H9 (cell line): ENCODE data around the gene RPS6KA4. TPM values are rescaled to one million over a fixed set of nuclear protein-coding genes. Genes with fewer than 3 reads are reported as not detected.

Experiments used
- DNase-seq: peaks from one replicate; pipeline ENCODE4 v3.0.0-alpha.2; 2017
- H2AFZ ChIP-seq: one replicate; pipeline ENCODE4 v1.6.1; 2013; ENCODE audit warnings: mild to moderate bottlenecking, low read length, control low read depth, moderate library complexity
- H2AK5ac ChIP-seq: 2 replicates; pipeline ENCODE4 v1.6.1; 2013; ENCODE audit warnings: low read length, control low read depth, mixed read lengths; ENCODE audit not compliant: insufficient read length
- H2BK120ac ChIP-seq: one replicate; pipeline ENCODE4 v1.6.1; 2013; ENCODE audit warnings: low read depth, mild to moderate bottlenecking, low read length, control low read depth, inconsistent platforms; ENCODE audit not compliant: poor library complexity, severe bottlenecking
- H2BK12ac ChIP-seq: 2 replicates; pipeline ENCODE4 v1.6.1; 2013; ENCODE audit warnings: low read length, control low read depth, mixed read lengths, low read depth; ENCODE audit not compliant: insufficient read length
- H2BK15ac ChIP-seq: 2 replicates; pipeline ENCODE4 v1.6.1; 2013; ENCODE audit warnings: low read depth, low read length, control low read depth
- H2BK20ac ChIP-seq: one replicate; pipeline ENCODE4 v1.6.1; 2013; ENCODE audit warnings: low read depth, mild to moderate bottlenecking, low read length, control low read depth, inconsistent platforms; ENCODE audit not compliant: poor library complexity, severe bottlenecking
- H2BK5ac ChIP-seq: 2 replicates; pipeline ENCODE4 v1.6.1; 2013; ENCODE audit warnings: low read length, control low read depth, mixed read lengths; ENCODE audit not compliant: insufficient read length
- H3K14ac ChIP-seq: 2 replicates; pipeline ENCODE4 v1.6.1; 2013; ENCODE audit warnings: low read length, control low read depth; ENCODE audit not compliant: insufficient read depth
- H3K18ac ChIP-seq: 2 replicates; pipeline ENCODE4 v1.6.1; 2013; ENCODE audit warnings: low read depth, mild to moderate bottlenecking, mixed read lengths, low read length, control low read depth; ENCODE audit not compliant: insufficient read length
- H3K23ac ChIP-seq: 2 replicates; pipeline ENCODE4 v1.6.1; 2013; ENCODE audit warnings: low read length, control low read depth, mixed read lengths, low read depth; ENCODE audit not compliant: insufficient read length
- H3K23me2 ChIP-seq: 2 replicates; pipeline ENCODE4 v1.6.1; 2013; ENCODE audit warnings: low read depth, mild to moderate bottlenecking, mixed read lengths, low read length, control low read depth; ENCODE audit not compliant: insufficient read length, poor library complexity, severe bottlenecking
- H3K27ac ChIP-seq: 2 replicates; pipeline ENCODE4 v1.5.1; 2013; ENCODE audit warnings: low read length, control low read depth, mixed read lengths, low read depth; ENCODE audit not compliant: insufficient read length
- H3K27me3 ChIP-seq: 2 replicates; pipeline ENCODE4 v1.6.1; 2013; ENCODE audit warnings: low read length, control low read depth, inconsistent platforms; ENCODE audit not compliant: insufficient read depth
- H3K4ac ChIP-seq: 2 replicates; pipeline ENCODE4 v1.6.1; 2013; ENCODE audit warnings: low read depth, mild to moderate bottlenecking, control low read depth, inconsistent platforms, low read length, moderate library complexity
- H3K4me1 ChIP-seq: 2 replicates; pipeline ENCODE4 v1.6.1; 2013; ENCODE audit warnings: low read length, control low read depth, inconsistent platforms; ENCODE audit not compliant: insufficient read depth
- H3K4me2 ChIP-seq: 2 replicates; pipeline ENCODE4 v1.6.1; 2013; ENCODE audit warnings: low read length, control low read depth, mixed read lengths; ENCODE audit not compliant: insufficient read length, insufficient read depth
- H3K56ac ChIP-seq: 2 replicates; pipeline ENCODE4 v1.6.1; 2013; ENCODE audit warnings: low read depth, mild to moderate bottlenecking, mixed read lengths, low read length, control low read depth; ENCODE audit not compliant: insufficient read length
- H3K79me1 ChIP-seq: 2 replicates; pipeline ENCODE4 v1.6.1; 2013; ENCODE audit warnings: low read depth, mild to moderate bottlenecking, moderate library complexity, low read length, control low read depth, inconsistent platforms; ENCODE audit not compliant: insufficient read depth, poor library complexity, severe bottlenecking
- H3K79me2 ChIP-seq: 2 replicates; pipeline ENCODE4 v1.6.1; 2013; ENCODE audit warnings: low read length, control low read depth, inconsistent platforms; ENCODE audit not compliant: insufficient read depth
- H3K9ac ChIP-seq: 2 replicates; pipeline ENCODE4 v1.6.1; 2013; ENCODE audit warnings: low read length, control low read depth, mixed read lengths; ENCODE audit not compliant: insufficient read length; ENCODE audit errors: extremely low read depth
- H3K9me3 ChIP-seq: one replicate; pipeline ENCODE4 v1.6.1; 2013; ENCODE audit warnings: low read depth, low read length, inconsistent platforms; ENCODE audit not compliant: control insufficient read depth
- H3T11ph ChIP-seq: one replicate; pipeline ENCODE4 v1.6.1; 2013; ENCODE audit warnings: mild to moderate bottlenecking, low read length, control low read depth, inconsistent platforms
- H4K20me1 ChIP-seq: one replicate; pipeline ENCODE4 v1.6.1; 2013; ENCODE audit not compliant: control insufficient read depth, insufficient read length, insufficient read depth
- H4K5ac ChIP-seq: 2 replicates; pipeline ENCODE4 v1.6.1; 2013; ENCODE audit warnings: low read depth, mild to moderate bottlenecking, mixed read lengths, low read length, control low read depth; ENCODE audit not compliant: insufficient read length
- H4K8ac ChIP-seq: replicated peaks from 2 replicates; pipeline ENCODE4 v1.6.1; 2013; ENCODE audit warnings: low read length, control low read depth, mixed read lengths, low read depth; ENCODE audit not compliant: insufficient read length
- H4K91ac ChIP-seq: 2 replicates; pipeline ENCODE4 v1.6.1; 2013; ENCODE audit warnings: low read depth, mild to moderate bottlenecking, moderate library complexity, mixed read lengths, low read length, control low read depth; ENCODE audit not compliant: insufficient read length
- H3K27ac Mint-ChIP-seq, 3 experiments: 2 replicates in 2 of 3; 3 replicates in 1 of 3; pipeline ENCODE4 v1.8.0; 2020 to 2021; ENCODE audit warnings: mixed read lengths in 3 of 3, mild to moderate bottlenecking in 1 of 3, moderate library complexity in 1 of 3
- H3K27me3 Mint-ChIP-seq: 2 replicates; pipeline ENCODE4 v1.8.0; 2021; ENCODE audit warnings: low read depth, mild to moderate bottlenecking, moderate library complexity, mixed read lengths
- H3K36me3 Mint-ChIP-seq, 3 experiments: 2 replicates in 2 of 3; 3 replicates in 1 of 3; pipeline ENCODE4 v1.8.0; 2020 to 2021; ENCODE audit warnings: low read depth in 3 of 3, mixed read lengths in 3 of 3; ENCODE audit not compliant: insufficient read depth in 1 of 3
- H3K4me1 Mint-ChIP-seq, 2 experiments: 2 replicates each; pipeline ENCODE4 v1.8.0; 2020; ENCODE audit warnings: mixed read lengths in 2 of 2
- H3K4me3 Mint-ChIP-seq, 2 experiments: 2 replicates in 1 of 2; 3 replicates in 1 of 2; pipeline ENCODE4 v1.8.0; 2020 to 2021; ENCODE audit warnings: mild to moderate bottlenecking in 2 of 2, mixed read lengths in 2 of 2, moderate library complexity in 1 of 2
- H3K9me3 Mint-ChIP-seq, 2 experiments: 2 replicates in 1 of 2; 3 replicates in 1 of 2; pipeline ENCODE4 v1.8.0; 2020; ENCODE audit warnings: mild to moderate bottlenecking in 2 of 2, mixed read lengths in 2 of 2, moderate library complexity in 1 of 2
- WGBS: extraction: QIAGEN DNeasy Blood & Tissue Kit; methylation state at CpG from one replicate; pipeline ENCODE4 v1.1.7; 2013; ENCODE audit warnings: missing lambda C conversion rate, low lambda C conversion rate, mixed read lengths; ENCODE audit not compliant: insufficient read length; ENCODE audit errors: extremely low coverage; 5-methylcytosine and 5-hydroxymethylcytosine counted together
- total RNA-seq: library from RNA; stranded (reverse); gene quantifications from 2 replicates; pipeline ENCODE4 v1.2.1, GENCODE V29; 2021
- TF ChIP-seq, protein P1 (sequence below): fragments of 200-600 bp; sonication (generic); conservative IDR thresholded peaks from 3 replicates; pipeline ENCODE4 v1.8.0; 2021; ENCODE audit warnings: antibody characterized with exemption, mild to moderate bottlenecking

RPS6KA4 gene
- total RNA-seq, 1 experiment from 2014 or later = 10.8 TPM

DNA sequence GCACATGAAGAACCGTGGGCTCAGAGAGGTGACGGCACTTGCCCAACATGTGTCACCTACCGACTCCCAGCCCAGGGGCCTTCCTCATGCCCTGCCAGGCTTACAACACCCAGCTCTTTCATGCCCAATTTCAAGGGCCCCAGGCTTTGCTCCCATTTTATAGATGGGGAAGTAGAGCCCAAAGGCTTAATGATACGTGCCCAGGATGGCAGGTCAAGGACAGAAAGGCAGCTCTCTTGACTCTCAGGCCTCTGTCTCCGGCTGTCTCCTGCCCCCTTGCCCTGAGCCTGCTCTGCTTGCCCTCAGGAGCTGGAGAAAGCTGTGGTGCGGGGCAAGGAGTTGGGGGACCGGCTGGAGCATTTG, 10.0 kb upstream of the RPS6KA4 start:
- Histone ChIP-seq H3K23me2 (no peaks in the 10 kb centered on the region), H3K4me2 (no peak overlapping the region), H3K18ac (no peak overlapping the region), H3K4me1 (peaks cover 2% of the 10 kb centered on the region; the same call in 1 of the 2 replicates), H3K79me2 (no peaks in the 10 kb centered on the region), H3K27me3 (no peaks in the 10 kb centered on the region), H3K4ac (no peak overlapping the region), H2AFZ (no peak overlapping the region), H4K5ac (no peak overlapping the region), H4K20me1 (no peaks in the 10 kb centered on the region), H2BK15ac (no peak overlapping the region), H4K8ac (no peak overlapping the region), H3K23ac (no peak overlapping the region), H3K14ac (no peak overlapping the region), H3K79me1 (no peaks in the 10 kb centered on the region), H3K9me3 (no peaks in the 10 kb centered on the region), H3K9ac (no peak overlapping the region), H2BK12ac (no peak overlapping the region), H2AK5ac (no peak overlapping the region), H2BK5ac (no peak overlapping the region), H3T11ph (no peak overlapping the region), H3K27ac (no peak overlapping the region), H2BK20ac (no peak overlapping the region), H4K91ac (no peak overlapping the region), H2BK120ac (no peak overlapping the region), H3K56ac (no peak overlapping the region)
- H3K4me1 Mint-ChIP-seq = peaks cover 2 to 11% of the 10 kb centered on the region in 2 experiments; a peak in 3 of 4 replicates
- no CpG with 5 or more reads among the region's 7 CpGs for WGBS
- no peak overlapping the region; a peak in 1 of 5 replicates for H3K4me3 Mint-ChIP-seq
- H3K27me3 Mint-ChIP-seq = peaks cover 1% of the 10 kb centered on the region; the same call in 1 of the 2 replicates
- TF ChIP-seq, protein P1, sequence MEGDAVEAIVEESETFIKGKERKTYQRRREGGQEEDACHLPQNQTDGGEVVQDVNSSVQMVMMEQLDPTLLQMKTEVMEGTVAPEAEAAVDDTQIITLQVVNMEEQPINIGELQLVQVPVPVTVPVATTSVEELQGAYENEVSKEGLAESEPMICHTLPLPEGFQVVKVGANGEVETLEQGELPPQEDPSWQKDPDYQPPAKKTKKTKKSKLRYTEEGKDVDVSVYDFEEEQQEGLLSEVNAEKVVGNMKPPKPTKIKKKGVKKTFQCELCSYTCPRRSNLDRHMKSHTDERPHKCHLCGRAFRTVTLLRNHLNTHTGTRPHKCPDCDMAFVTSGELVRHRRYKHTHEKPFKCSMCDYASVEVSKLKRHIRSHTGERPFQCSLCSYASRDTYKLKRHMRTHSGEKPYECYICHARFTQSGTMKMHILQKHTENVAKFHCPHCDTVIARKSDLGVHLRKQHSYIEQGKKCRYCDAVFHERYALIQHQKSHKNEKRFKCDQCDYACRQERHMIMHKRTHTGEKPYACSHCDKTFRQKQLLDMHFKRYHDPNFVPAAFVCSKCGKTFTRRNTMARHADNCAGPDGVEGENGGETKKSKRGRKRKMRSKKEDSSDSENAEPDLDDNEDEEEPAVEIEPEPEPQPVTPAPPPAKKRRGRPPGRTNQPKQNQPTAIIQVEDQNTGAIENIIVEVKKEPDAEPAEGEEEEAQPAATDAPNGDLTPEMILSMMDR = no peak
- H3K27ac Mint-ChIP-seq = no peak overlapping the region; a peak in 1 of 7 replicates
- H3K9me3 Mint-ChIP-seq = no peaks in the 10 kb centered on the region
- H3K36me3 Mint-ChIP-seq = peaks cover 0 to 2% (median 0%) of the 10 kb centered on the region in 3 experiments; a peak in 1 of 7 replicates
- DNase-seq = no peak
